ENCODE results near the gene KCNMB3.
"Not testable (repeated sequence)": the region's sequence is repeated elsewhere in the genome, so short reads cannot be mapped to it uniquely, and the experiment has no call there.

The KCNMB3 gene

DNA sequence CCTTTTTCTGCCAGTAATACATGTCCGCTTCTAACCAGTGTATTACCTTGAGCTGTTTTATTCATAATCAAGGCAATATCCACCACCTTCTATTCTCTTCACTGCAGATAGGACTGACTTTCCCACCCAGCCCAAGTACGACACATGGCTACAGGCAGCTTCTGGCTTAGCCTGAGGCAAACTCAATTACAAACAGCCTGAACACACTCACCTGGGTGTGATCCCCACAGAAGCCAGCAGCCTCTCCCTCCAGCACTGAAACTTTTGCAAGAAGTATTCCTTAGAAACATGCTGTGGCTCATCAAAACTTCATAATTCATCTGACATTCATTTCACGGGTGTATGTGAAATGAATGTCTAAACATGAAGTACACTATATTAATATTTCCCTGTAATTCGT, 13.5 kb upstream of the KCNMB3 start:
- H4K20me1 ChIP-seq (ENCODE audit: insufficient read depth, low read length): no peaks in the 10 kb centered on the region
- TF ChIP-seq, protein P1, sequence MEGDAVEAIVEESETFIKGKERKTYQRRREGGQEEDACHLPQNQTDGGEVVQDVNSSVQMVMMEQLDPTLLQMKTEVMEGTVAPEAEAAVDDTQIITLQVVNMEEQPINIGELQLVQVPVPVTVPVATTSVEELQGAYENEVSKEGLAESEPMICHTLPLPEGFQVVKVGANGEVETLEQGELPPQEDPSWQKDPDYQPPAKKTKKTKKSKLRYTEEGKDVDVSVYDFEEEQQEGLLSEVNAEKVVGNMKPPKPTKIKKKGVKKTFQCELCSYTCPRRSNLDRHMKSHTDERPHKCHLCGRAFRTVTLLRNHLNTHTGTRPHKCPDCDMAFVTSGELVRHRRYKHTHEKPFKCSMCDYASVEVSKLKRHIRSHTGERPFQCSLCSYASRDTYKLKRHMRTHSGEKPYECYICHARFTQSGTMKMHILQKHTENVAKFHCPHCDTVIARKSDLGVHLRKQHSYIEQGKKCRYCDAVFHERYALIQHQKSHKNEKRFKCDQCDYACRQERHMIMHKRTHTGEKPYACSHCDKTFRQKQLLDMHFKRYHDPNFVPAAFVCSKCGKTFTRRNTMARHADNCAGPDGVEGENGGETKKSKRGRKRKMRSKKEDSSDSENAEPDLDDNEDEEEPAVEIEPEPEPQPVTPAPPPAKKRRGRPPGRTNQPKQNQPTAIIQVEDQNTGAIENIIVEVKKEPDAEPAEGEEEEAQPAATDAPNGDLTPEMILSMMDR (IDR thresholded peaks at IDR 0.05; ENCODE audit: borderline replicate concordance, extremely low read depth, low read length, poor library complexity, severe bottlenecking): no peak
- TF ChIP-seq EZH2 (IDR thresholded peaks at IDR 0.05; ENCODE audit: borderline replicate concordance, low read depth, low read length, severe bottlenecking): no peak
- H3K27me3 ChIP-seq (ENCODE audit: insufficient read depth, low read length, poor library complexity): peaks cover 4% of the 10 kb centered on the region
- no peak overlapping the region for H3K27ac ChIP-seq (ENCODE audit: low read length)
- ATAC-seq (ENCODE audit: insufficient read depth, low read depth) (no peak), DNase-seq (no peak)
- H3K79me2 ChIP-seq (ENCODE audit: insufficient read depth, low read length): no peaks in the 10 kb centered on the region
- peaks cover 5% of the 10 kb centered on the region; the same call in 1 of the 2 replicates for H3K4me1 ChIP-seq (ENCODE audit: insufficient read depth, low read length)
- no peaks in the 10 kb centered on the region for H3K36me3 ChIP-seq (ENCODE audit: insufficient read depth, low read length)
- H3K4me2 ChIP-seq (ENCODE audit: insufficient read depth, low read length): no peak overlapping the region
- H3K4me3 ChIP-seq (ENCODE audit: low read depth in 1 of 2, low read length in 2 of 2): no peak overlapping the region
- H3K9me3 ChIP-seq (ENCODE audit: insufficient read depth, low read length, severe bottlenecking): no peaks in the 10 kb centered on the region
- H2AFZ ChIP-seq (ENCODE audit: low read depth, low read length): no peak overlapping the region
- no peak overlapping the region for H3K9ac ChIP-seq (ENCODE audit: low read depth, low read length)

GRCh38 chr3:179263134-179263533, 12.2 kb upstream of the KCNMB3 start:
- H4K20me1 ChIP-seq (ENCODE audit: insufficient read depth, low read length): no peaks in the 10 kb centered on the region
- H3K4me1 ChIP-seq (ENCODE audit: insufficient read depth, low read length): no peaks in the 10 kb centered on the region
- H3K4me3 ChIP-seq (ENCODE audit: low read depth in 1 of 2, low read length in 2 of 2): no peak overlapping the region
- H3K9ac ChIP-seq (ENCODE audit: low read depth, low read length): no peak overlapping the region
- no peak for TF ChIP-seq EZH2 (IDR thresholded peaks at IDR 0.05; ENCODE audit: borderline replicate concordance, low read depth, low read length, severe bottlenecking)
- TF ChIP-seq, protein P1 (IDR thresholded peaks at IDR 0.05; ENCODE audit: borderline replicate concordance, extremely low read depth, low read length, poor library complexity, severe bottlenecking): no peak
- no peaks in the 10 kb centered on the region for H3K9me3 ChIP-seq (ENCODE audit: insufficient read depth, low read length, severe bottlenecking)
- DNase-seq: no peak
- no peak overlapping the region for H3K4me2 ChIP-seq (ENCODE audit: insufficient read depth, low read length)
- H3K27me3 ChIP-seq (ENCODE audit: insufficient read depth, low read length, poor library complexity): peaks cover 4% of the 10 kb centered on the region
- ATAC-seq (ENCODE audit: insufficient read depth, low read depth): no peak
- H3K36me3 ChIP-seq (ENCODE audit: insufficient read depth, low read length): no peaks in the 10 kb centered on the region
- no peak overlapping the region for H3K27ac ChIP-seq (ENCODE audit: low read length)
- no peak overlapping the region for H2AFZ ChIP-seq (ENCODE audit: low read depth, low read length)
- no peaks in the 10 kb centered on the region for H3K79me2 ChIP-seq (ENCODE audit: insufficient read depth, low read length)

GRCh38 chr3:179260949-179261765, 10.2 kb upstream of the KCNMB3 start:
- Histone ChIP-seq H3K9ac (ENCODE audit: low read depth, low read length) (no peak overlapping the region), H3K4me1 (ENCODE audit: insufficient read depth, low read length) (no peaks in the 10 kb centered on the region), H3K4me3 (ENCODE audit: low read depth in 1 of 2, low read length in 2 of 2) (no peak overlapping the region)

GRCh38 chr3:179259959-179260756, 9.2 kb upstream of the KCNMB3 start:
- not testable (repeated sequence) for H3K27me3 ChIP-seq (ENCODE audit: insufficient read depth, low read length, poor library complexity); ATAC-seq (ENCODE audit: insufficient read depth, low read depth); H3K4me1 ChIP-seq (ENCODE audit: insufficient read depth, low read length); H2AFZ ChIP-seq (ENCODE audit: low read depth, low read length); H4K20me1 ChIP-seq (ENCODE audit: insufficient read depth, low read length); H3K9me3 ChIP-seq (ENCODE audit: insufficient read depth, low read length, severe bottlenecking); H3K27ac ChIP-seq (ENCODE audit: low read length); H3K4me2 ChIP-seq (ENCODE audit: insufficient read depth, low read length); H3K36me3 ChIP-seq (ENCODE audit: insufficient read depth, low read length); DNase-seq; H3K9ac ChIP-seq (ENCODE audit: low read depth, low read length); H3K4me3 ChIP-seq (ENCODE audit: low read depth in 1 of 2, low read length in 2 of 2); H3K79me2 ChIP-seq (ENCODE audit: insufficient read depth, low read length)

More at GRCh38 chr3:179260949-179261765, 10.2 kb upstream of the KCNMB3 start:
- Histone ChIP-seq H3K27ac (ENCODE audit: low read length) (no peak overlapping the region), H3K36me3 (ENCODE audit: insufficient read depth, low read length) (no peaks in the 10 kb centered on the region), H3K4me2 (ENCODE audit: insufficient read depth, low read length) (no peak overlapping the region), H3K27me3 (ENCODE audit: insufficient read depth, low read length, poor library complexity) (peaks cover 4% of the 10 kb centered on the region), H3K9me3 (ENCODE audit: insufficient read depth, low read length, severe bottlenecking) (no peaks in the 10 kb centered on the region), H2AFZ (ENCODE audit: low read depth, low read length) (no peak overlapping the region), H4K20me1 (ENCODE audit: insufficient read depth, low read length) (no peaks in the 10 kb centered on the region), H3K79me2 (ENCODE audit: insufficient read depth, low read length) (no peaks in the 10 kb centered on the region)
- DNase-seq: peak; percentile 15
- no peak for TF ChIP-seq EZH2 (IDR thresholded peaks at IDR 0.05; ENCODE audit: borderline replicate concordance, low read depth, low read length, severe bottlenecking)
- TF ChIP-seq, protein P1 (IDR thresholded peaks at IDR 0.05; ENCODE audit: borderline replicate concordance, extremely low read depth, low read length, poor library complexity, severe bottlenecking): no peak
- peak; percentile 64 for ATAC-seq (ENCODE audit: insufficient read depth, low read depth)

Measured in DND-41 (cell line).